Lung (tissue), 12 donors: ENCODE data around the gene PTPRN2. TPM values are rescaled to one million over a fixed set of nuclear protein-coding genes. Genes with fewer than 3 reads are reported as not detected.

Experiments used
- ATAC-seq: fragments of 200-7000 bp; cut with Tn5 transposase; one replicate; pipeline ENCODE4 v1.9.1; 2020; ENCODE audit warnings: moderate number of reproducible peaks; ENCODE audit not compliant: insufficient read depth, low FRiP score
- DNase-seq, 3 donors: peaks; one replicate each; pipeline ENCODE4 v3.0.0-alpha.2; 2013 to 2017
- H3K27ac ChIP-seq, 2 donors: one replicate each; pipeline ENCODE4 v1.5.1; 2013; ENCODE audit warnings: mild to moderate bottlenecking in 2 of 2, moderate library complexity in 2 of 2, control low read depth in 1 of 2, inconsistent platforms in 1 of 2, low read depth in 1 of 2, low read length in 1 of 2
- H3K27me3 ChIP-seq, 3 donors: one replicate each; pipeline ENCODE4 v1.5.1; 2013; ENCODE audit warnings: low read length in 2 of 3; ENCODE audit not compliant: control insufficient read depth in 3 of 3, insufficient read depth in 3 of 3
- H3K36me3 ChIP-seq, 4 donors: one replicate each; pipeline ENCODE4 v1.5.1; 2013; ENCODE audit warnings: low read length in 4 of 4, mild to moderate bottlenecking in 1 of 4, moderate library complexity in 1 of 4; ENCODE audit not compliant: control insufficient read depth in 4 of 4, insufficient read depth in 4 of 4
- H3K4me1 ChIP-seq, 5 donors: one replicate each; pipeline ENCODE4 v1.5.1; 2013; ENCODE audit warnings: low read length in 5 of 5, mild to moderate bottlenecking in 2 of 5, moderate library complexity in 1 of 5; ENCODE audit not compliant: control insufficient read depth in 5 of 5, insufficient read depth in 5 of 5
- H3K4me3 ChIP-seq: one replicate; pipeline ENCODE4 v1.5.1; 2013; ENCODE audit warnings: mild to moderate bottlenecking, control low read depth, moderate library complexity
- H3K9ac ChIP-seq, 2 donors: one replicate each; pipeline ENCODE4 v1.5.1; 2013; ENCODE audit warnings: low read length in 2 of 2, control low read depth in 1 of 2; ENCODE audit not compliant: insufficient read depth in 1 of 2
- H3K9me3 ChIP-seq, 4 donors: one replicate each; pipeline ENCODE4 v1.5.1; 2013; ENCODE audit warnings: low read length in 3 of 4, mild to moderate bottlenecking in 1 of 4, moderate library complexity in 1 of 4; ENCODE audit not compliant: control insufficient read depth in 4 of 4, insufficient read depth in 3 of 4
- CTCF ChIP-seq: IDR thresholded peaks from 2 replicates; pipeline ENCODE4 v1.5.1; 2012; ENCODE audit warnings: mild to moderate bottlenecking; ENCODE audit errors: control extremely low read depth, extremely low read depth
- WGBS, 2 donors: extraction: QIAGEN DNeasy Blood & Tissue Kit; methylation state at CpG; one replicate each; pipeline ENCODE4 v1.1.7; 2013; 5-methylcytosine and 5-hydroxymethylcytosine counted together
- polyA plus RNA-seq, 2 donors: library from polyadenylated mRNA; stranded (reverse); fragments of 200-250 nt; gene quantifications; one replicate each; pipeline ENCODE4 v1.2.1, GENCODE V29; 2013
- total RNA-seq, 2 donors: library from RNA; depleted of rRNA in 1 of 2; stranded (reverse); fragments of >200 nt in 1 of 2; gene quantifications; one replicate each; pipeline ENCODE4 v1.2.1, GENCODE V29; 2014 to 2021
- donor health status: control.
- donor health status: control.
- donor health status: Bipolar disorder and iron deficiency.
- donor health status: healthy.
- donor health status: DM: yes; HTN: yes; CAD: no.

PTPRN2 gene
- total and polyA plus RNA-seq, 4 donors, result 2.1 to 7.4 (median 4.4) TPM

- no peak overlapping the region for H3K4me3 ChIP-seq
- H3K9me3 ChIP-seq, result peaks cover 0 to 9% (median 2%) of the 10 kb centered on the region in 4 donors
- H3K27ac ChIP-seq, result no peak overlapping the region
- no peaks in the 10 kb centered on the region for H3K27me3 ChIP-seq
- WGBS, 2 donors, result 87 to 89% methylated on average over 14 of the region's 14 CpGs
- no peaks in the 10 kb centered on the region for H3K4me1 ChIP-seq
- DNase-seq (no peak), ATAC-seq (no peak)
- no peak for TF ChIP-seq CTCF
- no peak overlapping the region for H3K9ac ChIP-seq
- no peaks in the 10 kb centered on the region for H3K36me3 ChIP-seq
Observed at GRCh38 chr7:158302274-158303070, 285.2 kb downstream of the PTPRN2 start.

- DNase-seq (no peak), ATAC-seq (no peak)
- no peaks in the 10 kb centered on the region for H3K4me1 ChIP-seq
- H3K27ac ChIP-seq, result no peak overlapping the region
- H3K4me3 ChIP-seq, result no peak overlapping the region
- no peak for TF ChIP-seq CTCF
- WGBS, 2 donors, result 79 to 92% methylated on average over 10 of the region's 10 CpGs
- no peaks in the 10 kb centered on the region for H3K36me3 ChIP-seq
- H3K27me3 ChIP-seq, result no peaks in the 10 kb centered on the region
- H3K9ac ChIP-seq, result no peak overlapping the region
- peaks cover 0 to 7% (median 1%) of the 10 kb centered on the region in 4 donors for H3K9me3 ChIP-seq
Observed at GRCh38 chr7:158301207-158301606, 286.4 kb downstream of the PTPRN2 start.

GRCh38 chr7:158300427-158300826, 287.2 kb downstream of the PTPRN2 start:
- H3K9me3 ChIP-seq, result peaks cover 0 to 7% (median 0%) of the 10 kb centered on the region in 4 donors
- H3K9ac ChIP-seq, result no peak overlapping the region
- no peaks in the 10 kb centered on the region for H3K36me3 ChIP-seq
- no peak for TF ChIP-seq CTCF
- 86 to 90% methylated on average over 16 of the region's 16 CpGs for WGBS, 2 donors
- ATAC-seq, result no peak
- no peaks in the 10 kb centered on the region for H3K4me1 ChIP-seq
- H3K4me3 ChIP-seq, result no peak overlapping the region
- DNase-seq, result no peak
- no peaks in the 10 kb centered on the region for H3K27me3 ChIP-seq
- no peak overlapping the region for H3K27ac ChIP-seq
